ENCODE data around the gene NT5DC4. TPM values are rescaled to one million over a fixed set of nuclear protein-coding genes. Genes with fewer than 3 reads are reported as not detected.
A peak's percentile ranks its signal among the peaks of the same experiment; 100 is the strongest.

The NT5DC4 gene
- total RNA-seq, 1 experiment from 2014 or later = not detected

DNA sequence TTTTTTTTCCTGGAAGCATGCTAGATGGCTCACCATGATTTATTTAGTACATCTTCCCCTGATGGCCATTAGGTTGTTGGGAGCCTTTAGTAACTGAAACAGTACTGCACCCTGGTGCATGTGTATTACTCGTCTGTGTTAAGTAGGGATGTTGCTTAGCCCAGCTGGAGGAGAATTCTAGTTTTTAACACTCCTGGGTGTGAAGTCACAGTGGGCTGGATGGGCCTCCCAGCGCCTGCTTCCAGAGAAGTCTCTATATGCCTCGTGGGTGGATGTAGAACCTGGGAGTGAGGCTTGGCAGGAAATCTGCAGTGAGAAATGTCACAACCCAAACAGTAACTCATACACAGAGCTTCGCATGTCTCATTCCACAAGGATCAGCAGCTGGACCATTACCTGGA is 28.9 kb upstream of the NT5DC4 start:
- Histone ChIP-seq H3K27me3 (ENCODE audit: control insufficient read depth, insufficient read depth, low read length) (no peaks in the 10 kb centered on the region), H3K36me3 (ENCODE audit: control insufficient read depth, insufficient read depth, low read length) (no peaks in the 10 kb centered on the region), H3K4me1 (ENCODE audit: control insufficient read depth, insufficient read depth, low read length) (peaks cover 23% of the 10 kb centered on the region), H3K4me3 (ENCODE audit: low read depth in 2 of 2, low read length in 2 of 2) (no peak overlapping the region), H3K9me3 (ENCODE audit: control insufficient read depth, insufficient read depth, low read depth, low read length) (no peaks in the 10 kb centered on the region), H3K27ac (ENCODE audit: low read length) (peak overlapping the region; percentile 46)
- POLR2A ChIA-PET = no interaction called here
- ATAC-seq = no peak
- no peak for DNase-seq (ENCODE audit: low read depth, low spot score)
- in situ Hi-C loops (cut with HindIII; ENCODE audit: low pct_unique_long_range_greater_than_20kb, low sequenced_read_pairs) = no loop called here
- TF ChIP-seq SIN3A (IDR thresholded peaks at IDR 0.05; ENCODE audit: borderline replicate concordance, insufficient read depth, low read depth, low read length) (no peak), POLR2AphosphoS5 (IDR thresholded peaks at IDR 0.05; ENCODE audit: low read depth, low read length) (no peak), TCF7L2 (IDR thresholded peaks at IDR 0.05; ENCODE audit: low read depth, low read length) (no peak)
- TF ChIP-seq, protein P1, sequence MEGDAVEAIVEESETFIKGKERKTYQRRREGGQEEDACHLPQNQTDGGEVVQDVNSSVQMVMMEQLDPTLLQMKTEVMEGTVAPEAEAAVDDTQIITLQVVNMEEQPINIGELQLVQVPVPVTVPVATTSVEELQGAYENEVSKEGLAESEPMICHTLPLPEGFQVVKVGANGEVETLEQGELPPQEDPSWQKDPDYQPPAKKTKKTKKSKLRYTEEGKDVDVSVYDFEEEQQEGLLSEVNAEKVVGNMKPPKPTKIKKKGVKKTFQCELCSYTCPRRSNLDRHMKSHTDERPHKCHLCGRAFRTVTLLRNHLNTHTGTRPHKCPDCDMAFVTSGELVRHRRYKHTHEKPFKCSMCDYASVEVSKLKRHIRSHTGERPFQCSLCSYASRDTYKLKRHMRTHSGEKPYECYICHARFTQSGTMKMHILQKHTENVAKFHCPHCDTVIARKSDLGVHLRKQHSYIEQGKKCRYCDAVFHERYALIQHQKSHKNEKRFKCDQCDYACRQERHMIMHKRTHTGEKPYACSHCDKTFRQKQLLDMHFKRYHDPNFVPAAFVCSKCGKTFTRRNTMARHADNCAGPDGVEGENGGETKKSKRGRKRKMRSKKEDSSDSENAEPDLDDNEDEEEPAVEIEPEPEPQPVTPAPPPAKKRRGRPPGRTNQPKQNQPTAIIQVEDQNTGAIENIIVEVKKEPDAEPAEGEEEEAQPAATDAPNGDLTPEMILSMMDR (IDR thresholded peaks at IDR 0.05) = no peak
- TF ChIP-seq, protein P2, sequence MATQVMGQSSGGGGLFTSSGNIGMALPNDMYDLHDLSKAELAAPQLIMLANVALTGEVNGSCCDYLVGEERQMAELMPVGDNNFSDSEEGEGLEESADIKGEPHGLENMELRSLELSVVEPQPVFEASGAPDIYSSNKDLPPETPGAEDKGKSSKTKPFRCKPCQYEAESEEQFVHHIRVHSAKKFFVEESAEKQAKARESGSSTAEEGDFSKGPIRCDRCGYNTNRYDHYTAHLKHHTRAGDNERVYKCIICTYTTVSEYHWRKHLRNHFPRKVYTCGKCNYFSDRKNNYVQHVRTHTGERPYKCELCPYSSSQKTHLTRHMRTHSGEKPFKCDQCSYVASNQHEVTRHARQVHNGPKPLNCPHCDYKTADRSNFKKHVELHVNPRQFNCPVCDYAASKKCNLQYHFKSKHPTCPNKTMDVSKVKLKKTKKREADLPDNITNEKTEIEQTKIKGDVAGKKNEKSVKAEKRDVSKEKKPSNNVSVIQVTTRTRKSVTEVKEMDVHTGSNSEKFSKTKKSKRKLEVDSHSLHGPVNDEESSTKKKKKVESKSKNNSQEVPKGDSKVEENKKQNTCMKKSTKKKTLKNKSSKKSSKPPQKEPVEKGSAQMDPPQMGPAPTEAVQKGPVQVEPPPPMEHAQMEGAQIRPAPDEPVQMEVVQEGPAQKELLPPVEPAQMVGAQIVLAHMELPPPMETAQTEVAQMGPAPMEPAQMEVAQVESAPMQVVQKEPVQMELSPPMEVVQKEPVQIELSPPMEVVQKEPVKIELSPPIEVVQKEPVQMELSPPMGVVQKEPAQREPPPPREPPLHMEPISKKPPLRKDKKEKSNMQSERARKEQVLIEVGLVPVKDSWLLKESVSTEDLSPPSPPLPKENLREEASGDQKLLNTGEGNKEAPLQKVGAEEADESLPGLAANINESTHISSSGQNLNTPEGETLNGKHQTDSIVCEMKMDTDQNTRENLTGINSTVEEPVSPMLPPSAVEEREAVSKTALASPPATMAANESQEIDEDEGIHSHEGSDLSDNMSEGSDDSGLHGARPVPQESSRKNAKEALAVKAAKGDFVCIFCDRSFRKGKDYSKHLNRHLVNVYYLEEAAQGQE (IDR thresholded peaks at IDR 0.05; ENCODE audit: insufficient read depth in 1 of 2, low read depth in 2 of 2, low read length in 1 of 2) = no peak
- CTCF ChIA-PET = interaction anchor here (0.8 to 1.7 kb wide), 3 partner anchors 66 to 92 kb away, joined by 3 to 7 read pairs (median 5); no protein-coding TSS in a partner anchor
- intact Hi-C loops (cut with micrococcal nuclease; ENCODE audit: unreplicated experiment) = no loop called here
- no TSS peak for BruUV-seq (replicated peaks)

DNA sequence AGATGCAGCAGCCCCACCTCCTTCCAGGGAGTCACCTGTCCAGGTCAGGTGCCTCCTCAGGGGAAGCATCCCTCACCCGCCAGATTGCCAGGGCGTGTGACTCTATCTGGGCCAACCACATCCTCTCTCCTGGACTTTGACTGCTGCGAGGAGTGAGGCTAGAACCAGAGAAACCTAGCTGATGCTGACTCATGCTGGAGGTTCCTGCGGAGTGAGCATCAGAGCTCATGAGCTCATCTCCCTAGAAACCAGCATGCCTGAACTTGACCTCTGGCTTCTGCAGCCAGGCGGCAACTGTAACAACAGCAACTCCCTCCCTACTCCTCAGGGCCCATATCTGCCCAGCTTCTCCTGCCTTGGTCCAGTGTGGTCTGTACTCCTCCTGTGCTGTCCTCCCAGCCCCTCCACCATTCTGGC is 28.3 kb upstream of the NT5DC4 start:
- Histone ChIP-seq H3K36me3 (ENCODE audit: control insufficient read depth, insufficient read depth, low read length) (no peaks in the 10 kb centered on the region), H3K9me3 (ENCODE audit: control insufficient read depth, insufficient read depth, low read depth, low read length) (no peaks in the 10 kb centered on the region), H3K27ac (ENCODE audit: low read length) (peak overlapping the region; percentile 45; the same call in 1 of the 2 replicates), H3K27me3 (ENCODE audit: control insufficient read depth, insufficient read depth, low read length) (no peaks in the 10 kb centered on the region), H3K4me1 (ENCODE audit: control insufficient read depth, insufficient read depth, low read length) (peaks cover 23% of the 10 kb centered on the region), H3K4me3 (ENCODE audit: low read depth in 2 of 2, low read length in 2 of 2) (no peak overlapping the region)
- intact Hi-C loops (cut with micrococcal nuclease; ENCODE audit: unreplicated experiment) = no loop called here
- in situ Hi-C loops (cut with HindIII; ENCODE audit: low pct_unique_long_range_greater_than_20kb, low sequenced_read_pairs) = no loop called here
- DNase-seq (ENCODE audit: low read depth, low spot score) = peak; percentile 90
- POLR2A ChIA-PET = no interaction called here
- no peak for TF ChIP-seq TCF7L2 (IDR thresholded peaks at IDR 0.05; ENCODE audit: low read depth, low read length)
- TF ChIP-seq, protein P1 (IDR thresholded peaks at IDR 0.05) = no peak
- TF ChIP-seq SIN3A (IDR thresholded peaks at IDR 0.05; ENCODE audit: borderline replicate concordance, insufficient read depth, low read depth, low read length) = no peak
- TF ChIP-seq, protein P2 (IDR thresholded peaks at IDR 0.05; ENCODE audit: insufficient read depth in 1 of 2, low read depth in 2 of 2, low read length in 1 of 2) = no peak
- TF ChIP-seq POLR2AphosphoS5 (IDR thresholded peaks at IDR 0.05; ENCODE audit: low read depth, low read length) = no peak
- CTCF ChIA-PET = interaction anchor here (0.8 to 1.2 kb wide), 2 partner anchors 80 to 93 kb away, joined by 3 to 5 read pairs; no protein-coding TSS in a partner anchor
- peak; percentile 78 for ATAC-seq
- BruUV-seq (replicated peaks) = no TSS peak

Measured in Panc1 (cell line).